MV-4-11 (cell line): ENCODE measurements around the gene RASSF6.
"Not testable (repeated sequence)": the region's sequence is repeated elsewhere in the genome, so short reads cannot be mapped to it uniquely, and the experiment has no call there.

Source experiments
- DNase-seq: peaks from one replicate; lab custom pipeline; 2025; lab: John Stamatoyannopoulos, UW

The RASSF6 gene

DNA sequence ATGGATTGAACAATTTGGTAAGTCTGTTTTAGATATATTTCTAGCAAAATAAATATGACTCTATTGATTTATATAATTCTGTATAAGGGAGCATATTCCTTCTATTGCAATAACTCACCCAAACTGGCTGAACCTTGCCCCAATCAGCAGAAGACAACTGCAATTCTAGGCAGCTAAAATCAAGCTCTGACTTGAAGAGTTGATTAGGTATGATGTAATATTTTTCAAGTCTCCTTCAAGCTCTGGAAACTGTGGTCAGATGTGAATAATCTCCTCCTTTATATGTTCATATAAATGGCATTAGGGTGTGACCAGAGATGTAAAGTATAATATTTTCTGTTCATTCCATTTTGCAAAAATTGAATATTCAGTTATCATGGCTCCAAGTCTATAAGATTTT lies 8.2 kb downstream of the RASSF6 start:
- no peak for DNase-seq

- DNase-seq = no peak
Measured at GRCh38 chr4:73609706-73610105, 10.5 kb downstream of the RASSF6 start.

DNA sequence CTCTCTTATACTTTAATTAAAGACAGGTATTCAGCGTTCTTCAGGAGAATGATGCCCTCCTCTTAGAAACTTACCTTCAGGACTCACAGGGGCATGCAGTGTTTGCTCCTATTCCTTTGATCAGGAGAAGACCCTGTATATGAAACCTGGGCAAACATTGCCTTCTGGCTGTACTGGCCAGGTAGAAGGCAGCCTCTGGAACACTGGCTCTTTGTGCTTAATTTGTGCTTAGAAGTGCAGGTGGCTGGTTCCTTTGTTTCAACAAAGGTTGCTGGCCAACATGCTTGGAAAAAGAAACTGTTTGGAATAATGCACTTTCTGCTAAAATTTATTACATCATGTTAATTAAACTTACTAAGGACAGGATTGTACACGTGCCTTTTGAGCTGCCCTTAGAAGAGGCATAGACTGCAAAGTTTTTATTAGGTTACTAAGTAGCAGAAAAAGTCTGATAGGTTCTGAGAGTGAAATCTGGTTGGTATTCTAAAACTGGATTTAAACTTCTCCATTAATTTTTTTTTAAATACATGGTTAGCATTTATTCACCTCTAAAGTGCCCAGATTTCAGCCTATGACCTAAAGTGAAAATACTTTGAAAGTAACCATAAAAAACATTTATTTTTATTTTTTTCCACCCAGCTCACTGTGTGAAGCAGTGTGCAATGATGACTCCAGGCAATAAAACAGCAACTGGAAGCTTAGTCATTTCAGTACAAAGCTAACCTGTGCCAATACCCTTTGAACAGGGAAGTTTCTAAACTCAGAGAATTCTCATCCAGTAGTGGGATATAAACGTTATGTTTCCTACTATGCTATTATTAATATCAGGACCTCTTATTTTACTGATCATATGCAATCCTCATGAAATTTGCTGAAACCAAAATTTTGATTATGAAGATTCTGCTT lies 11.3 kb downstream of the RASSF6 start:
- no peak for DNase-seq

DNA sequence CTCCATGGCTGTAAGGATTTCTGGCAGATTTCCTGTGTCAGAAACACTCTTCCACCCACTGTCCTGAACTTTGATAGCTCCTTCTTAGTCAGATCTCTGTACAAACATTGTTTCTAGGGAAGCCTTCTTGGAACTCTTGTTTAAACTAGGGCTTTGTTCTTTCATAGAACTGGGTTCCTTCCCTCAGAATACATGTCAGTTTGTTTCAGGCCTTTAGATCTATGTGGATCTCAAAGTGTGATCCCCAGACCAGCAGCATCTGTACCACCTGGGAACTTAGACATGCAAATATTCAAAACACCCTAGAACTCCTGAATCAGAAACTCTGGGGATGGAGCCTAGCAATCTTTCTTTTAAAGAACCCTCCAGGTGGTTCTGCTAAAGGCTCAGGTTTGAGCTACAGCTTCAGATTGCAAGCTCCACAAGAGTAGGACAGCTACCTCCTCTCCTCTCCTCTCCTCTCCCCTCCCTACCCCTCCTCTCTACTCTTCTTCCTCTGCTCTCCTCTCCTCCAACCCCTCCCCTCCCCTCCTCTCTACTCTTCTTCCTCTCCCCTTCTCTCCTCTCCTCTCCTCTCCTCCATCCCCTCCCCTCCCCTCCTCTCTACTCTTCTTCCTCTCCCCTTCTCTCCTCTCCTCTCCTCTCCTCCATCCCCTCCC lies 12.7 kb downstream of the RASSF6 start:
- no peak for DNase-seq

- peak; percentile 7 for DNase-seq
Measured at GRCh38 chr4:73606465-73606974, 13.7 kb downstream of the RASSF6 start.

DNA sequence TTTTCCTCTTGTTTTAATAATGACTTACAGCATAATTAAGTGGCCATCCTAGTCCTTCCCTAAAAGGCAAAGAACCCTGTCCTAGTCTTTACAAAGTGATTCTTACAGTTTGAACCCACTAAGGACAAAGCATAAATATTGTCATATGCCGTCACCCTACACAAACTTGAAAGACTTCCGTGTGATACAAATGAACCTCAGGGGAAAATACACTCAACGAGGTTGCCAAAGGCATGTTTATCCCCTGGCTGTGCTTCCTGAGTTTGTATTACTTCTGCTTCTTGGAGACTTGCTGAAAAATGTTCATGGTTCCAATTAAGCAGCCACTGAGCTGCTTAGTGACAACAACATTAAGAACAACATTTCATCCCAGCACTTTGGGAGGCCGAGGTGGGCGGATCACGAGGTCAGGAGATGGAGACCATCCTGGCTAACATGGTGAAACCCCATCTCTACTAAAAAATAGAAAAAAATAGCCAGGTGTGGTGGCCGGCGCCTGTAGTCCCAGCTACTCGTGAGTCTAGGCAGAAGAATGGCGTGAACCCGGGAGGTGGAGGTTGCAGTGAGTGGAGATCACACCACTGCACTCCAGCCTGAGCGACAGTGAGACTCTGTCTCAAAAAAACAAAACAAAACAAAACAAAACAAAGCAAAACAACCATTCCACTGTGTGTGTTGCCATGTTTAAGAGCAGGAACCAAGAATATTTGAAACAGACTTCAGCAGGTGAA lies 16.2 kb downstream of the RASSF6 start:
- DNase-seq = peak; percentile 3

DNA sequence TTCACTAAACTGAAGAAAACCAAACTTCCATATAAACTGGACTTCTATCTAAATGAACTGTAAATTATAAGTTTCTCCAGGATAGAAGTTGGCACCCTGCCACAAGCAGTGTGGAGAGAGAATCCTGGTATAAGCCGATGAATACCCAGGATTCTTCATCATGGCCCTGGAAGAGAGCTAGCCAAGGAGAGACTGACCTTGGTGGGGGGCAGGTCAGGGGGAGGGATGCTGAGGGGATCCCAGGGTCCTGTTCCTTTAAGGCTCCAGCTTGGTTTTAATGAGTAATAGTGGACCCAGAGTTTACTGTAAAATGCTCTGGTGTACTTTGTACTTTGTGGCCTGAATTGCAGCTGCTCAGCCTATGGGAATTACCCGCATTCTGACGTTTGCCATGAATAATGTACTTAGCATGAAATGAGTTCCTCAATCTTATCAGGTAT lies 16.9 kb downstream of the RASSF6 start:
- no peak for DNase-seq

- no peak for DNase-seq
Measured at GRCh38 chr4:73600954-73601353, 19.3 kb downstream of the RASSF6 start.

GRCh38 chr4:73599182-73599581 lies 21.1 kb downstream of the RASSF6 start:
- no peak for DNase-seq

GRCh38 chr4:73597594-73597993 lies 22.6 kb downstream of the RASSF6 start:
- DNase-seq = no peak

GRCh38 chr4:73597183-73597582 lies 23.1 kb downstream of the RASSF6 start:
- DNase-seq = not testable (repeated sequence)

GRCh38 chr4:73596001-73596400 lies 24.2 kb downstream of the RASSF6 start:
- DNase-seq = no peak

DNA sequence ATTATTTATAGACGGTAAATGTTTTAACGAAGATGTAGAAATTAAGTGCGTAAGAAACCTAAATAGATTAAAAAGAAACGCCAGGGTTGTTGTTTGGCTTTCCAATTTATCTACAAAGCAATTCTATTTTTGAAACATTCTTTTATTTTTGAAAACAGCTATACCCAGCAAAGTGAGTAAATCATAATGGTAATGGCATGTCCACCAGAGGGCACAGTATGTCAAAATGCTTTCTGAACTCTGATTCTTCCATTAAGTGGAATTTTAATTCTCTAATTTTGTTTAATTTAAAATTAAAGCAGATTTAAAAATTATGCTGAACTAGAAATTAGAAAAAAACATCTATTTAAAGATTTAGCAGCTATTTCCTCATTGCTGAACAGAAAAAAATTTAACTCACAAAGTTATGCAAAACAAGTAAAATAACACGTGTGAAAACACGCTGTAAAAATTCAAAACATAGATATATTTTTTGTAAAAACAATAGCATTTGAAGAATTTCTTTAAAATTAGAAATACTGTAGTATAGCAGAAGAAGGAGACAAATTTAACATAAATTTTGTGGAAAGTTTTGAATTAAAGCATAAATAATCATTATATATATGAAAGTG lies 26.5 kb downstream of the RASSF6 start:
- peak; percentile 11 for DNase-seq

DNA sequence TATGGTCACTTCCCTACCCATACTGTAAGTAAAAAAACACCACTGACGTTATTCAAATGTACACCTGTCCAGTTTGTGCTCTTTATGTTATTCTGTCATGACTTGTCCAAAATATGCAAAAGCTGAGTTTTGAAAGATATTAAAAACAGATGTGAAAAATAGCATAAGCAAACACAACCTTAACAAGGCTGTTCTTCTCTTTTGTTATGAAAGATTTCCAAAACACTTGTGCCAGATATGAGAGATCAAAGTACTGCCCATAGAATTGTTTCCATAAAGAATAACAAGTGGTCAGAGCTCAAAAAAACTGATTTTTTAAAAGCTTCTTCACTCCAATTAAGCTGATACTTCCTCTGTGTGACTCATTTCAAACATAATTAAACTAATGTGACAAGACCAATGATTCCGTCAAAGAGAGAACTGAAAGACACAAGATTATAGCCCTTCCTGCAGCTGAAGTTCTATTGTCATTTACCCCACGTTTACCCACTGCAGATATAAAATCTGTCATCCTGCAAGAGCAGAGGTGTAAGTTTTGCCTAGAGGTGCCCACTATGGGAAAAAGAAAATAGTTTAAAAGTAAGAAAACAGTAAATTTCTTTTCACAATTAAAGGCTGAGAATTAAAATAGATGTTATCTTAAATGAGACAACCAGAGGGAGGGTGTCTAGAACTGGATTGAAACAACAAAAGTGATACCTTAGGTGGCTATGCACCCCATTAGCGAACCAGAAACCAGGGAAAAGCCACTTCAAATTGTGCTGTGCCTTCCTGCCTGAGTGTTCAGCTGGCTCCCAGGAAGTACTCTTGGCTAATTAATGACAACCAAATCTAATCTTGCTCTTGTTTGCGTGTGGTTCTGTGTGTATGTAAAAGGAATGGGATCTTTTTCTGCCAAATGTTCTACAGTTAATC lies 30.1 kb downstream of the RASSF6 start:
- peak; percentile 75 for DNase-seq

DNA sequence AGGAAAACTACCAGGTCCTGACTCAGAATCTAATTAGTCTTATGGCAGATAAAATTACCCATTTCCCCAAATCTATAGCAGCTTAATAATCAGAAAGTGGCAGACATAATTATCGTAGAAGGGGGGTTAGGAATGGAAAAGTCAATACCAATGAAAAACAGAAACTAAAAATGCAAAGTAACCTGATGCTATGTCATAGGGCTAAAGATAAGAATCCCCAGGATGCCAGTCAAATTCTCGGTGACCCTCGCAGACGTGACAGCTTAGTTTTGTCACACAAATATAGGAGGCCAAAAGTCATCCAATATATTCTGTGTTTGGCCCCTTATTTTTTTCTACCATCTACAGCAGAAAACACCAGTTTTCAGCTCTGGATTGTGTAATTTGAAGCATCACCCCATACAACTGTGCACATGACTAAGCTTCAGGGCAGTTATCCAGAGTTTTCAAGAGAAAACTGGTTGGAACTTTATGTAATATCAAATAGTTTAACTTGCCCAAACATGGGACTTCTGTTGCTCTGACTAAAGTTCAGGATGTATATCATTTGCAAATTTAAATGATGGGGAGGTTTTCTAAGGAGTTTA lies 30.9 kb downstream of the RASSF6 start:
- no peak for DNase-seq

DNA sequence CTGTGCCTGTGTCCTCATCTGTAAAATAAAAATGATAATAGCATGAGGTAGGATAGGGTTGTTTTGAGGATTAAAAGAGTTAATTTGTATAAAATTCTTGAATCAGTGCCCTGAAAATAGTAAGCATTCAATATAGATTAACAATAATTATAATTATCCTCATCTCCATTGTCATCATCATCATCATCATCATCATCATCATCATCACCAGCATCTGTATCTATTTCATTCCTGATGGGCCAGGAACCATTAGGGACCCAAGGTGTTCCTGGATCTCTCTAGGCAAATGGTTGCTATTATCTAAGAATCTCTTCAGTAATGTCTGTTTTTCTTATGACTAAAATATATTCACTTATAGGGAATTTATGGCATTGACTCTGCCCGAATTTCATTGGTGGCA lies 31.6 kb downstream of the RASSF6 start:
- DNase-seq = no peak

DNA sequence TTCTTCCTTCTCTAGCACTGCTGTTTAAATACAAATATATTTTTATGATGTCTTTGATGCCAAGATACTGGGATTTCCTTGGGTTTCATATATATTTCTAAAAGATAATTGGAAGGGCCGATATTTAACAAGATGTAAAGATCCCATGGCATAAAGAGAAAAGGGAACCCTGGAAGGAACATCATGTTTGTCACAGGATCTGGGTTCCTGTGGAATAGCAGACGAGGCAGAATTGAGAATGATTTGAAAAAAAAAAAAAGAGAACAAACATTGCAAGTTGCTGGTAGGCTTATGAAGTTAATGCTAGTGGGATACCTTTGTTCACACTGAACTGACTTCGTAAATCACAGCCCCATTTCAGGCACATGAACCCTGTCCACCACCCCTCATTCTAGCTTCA lies 33.6 kb downstream of the RASSF6 start:
- no peak for DNase-seq

DNA sequence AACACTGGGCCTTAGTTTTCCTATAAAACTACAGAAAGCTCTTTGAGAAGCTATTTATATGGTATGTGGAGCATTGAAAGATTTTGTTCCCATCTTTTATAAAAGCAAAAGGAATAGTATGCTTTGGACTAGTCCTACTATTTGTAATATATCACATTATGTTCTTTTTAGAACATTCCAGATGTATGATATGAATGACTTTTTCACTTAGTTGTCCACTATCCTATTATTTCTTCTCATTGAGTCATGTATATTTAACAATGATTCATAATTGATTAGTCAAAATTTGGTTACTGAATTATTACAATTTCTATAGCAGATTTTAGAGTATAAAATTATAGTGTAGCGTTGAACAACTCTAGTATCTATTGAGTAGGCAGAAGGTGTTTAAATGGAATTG lies 34.2 kb downstream of the RASSF6 start:
- DNase-seq = no peak

GRCh38 chr4:73585345-73585744 lies 34.9 kb downstream of the RASSF6 start:
- DNase-seq = no peak

GRCh38 chr4:73583666-73584065 lies 36.6 kb downstream of the RASSF6 start:
- DNase-seq = no peak

DNA sequence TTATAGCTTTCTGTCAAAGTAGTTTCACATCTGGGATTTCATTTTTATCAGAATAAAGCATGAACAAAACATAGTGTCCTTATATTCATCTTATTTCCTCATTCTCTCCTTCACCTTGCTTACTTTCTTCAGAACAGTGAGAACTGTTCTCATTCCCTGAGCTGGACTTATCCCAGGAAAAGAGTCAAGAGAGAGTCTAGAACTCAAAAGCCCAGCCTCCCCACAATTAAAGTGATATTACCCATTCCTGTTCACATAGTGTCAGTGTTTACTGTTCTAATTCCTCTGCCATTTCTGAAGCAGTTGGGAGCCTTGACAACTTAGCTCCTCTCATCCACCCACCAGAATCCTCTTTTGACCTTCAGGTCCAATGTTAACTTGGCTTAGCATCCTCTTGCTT lies 42.9 kb downstream of the RASSF6 start:
- no peak for DNase-seq
